Neural cell (in vitro differentiated cells): Measurements from ENCODE around the gene DAND5. TPM values are rescaled to one million over a fixed set of nuclear protein-coding genes. Genes with fewer than 3 reads are reported as not detected.

Experiments
- H2AFZ ChIP-seq: fragments of 200-600, 300-800 bp; sonication (generic), shearing (Covaris generic); 2 replicates; pipeline ENCODE4 v1.6.0; 2014; ENCODE audit warnings: low read depth, mild to moderate bottlenecking, antibody characterized with exemption, low read length, moderate library complexity
- H3F3A ChIP-seq: fragments of 200-600 bp; shearing (Covaris generic); 2 replicates; pipeline ENCODE4 v1.6.1; 2016; ENCODE audit warnings: mild to moderate bottlenecking, moderate library complexity, mixed read lengths, antibody characterized with exemption, low read length; ENCODE audit not compliant: insufficient read depth, poor library complexity, severe bottlenecking
- H3K27ac ChIP-seq: fragments of 200-600, 300-800 bp; sonication (generic), shearing (Covaris generic); 2 replicates; pipeline ENCODE4 v1.5.1; 2014; ENCODE audit warnings: mild to moderate bottlenecking, low read length, moderate library complexity
- H3K27me3 ChIP-seq: fragments of 300-800, 200-600 bp; sonication (generic), shearing (Covaris generic); 2 replicates; pipeline ENCODE4 v1.6.0; 2014; ENCODE audit warnings: mild to moderate bottlenecking, low read depth, low read length, moderate library complexity; ENCODE audit not compliant: insufficient read depth
- H3K36me3 ChIP-seq: fragments of 300-800, 200-600 bp; sonication (generic), shearing (Covaris generic); 2 replicates; pipeline ENCODE4 v1.5.1; 2014; ENCODE audit warnings: mild to moderate bottlenecking, antibody characterized with exemption, low read length, moderate library complexity; ENCODE audit not compliant: insufficient read depth
- H3K4me2 ChIP-seq: fragments of 300-800, 200-600 bp; sonication (generic), shearing (Covaris generic); 2 replicates; pipeline ENCODE4 v1.6.0; 2014; ENCODE audit warnings: mild to moderate bottlenecking, low read length
- H3K4me3 ChIP-seq: fragments of 300-800, 200-600 bp; sonication (generic), shearing (Covaris generic); 2 replicates; pipeline ENCODE4 v1.5.1; 2014; ENCODE audit warnings: mild to moderate bottlenecking, low read length, moderate library complexity
- H3K79me2 ChIP-seq: fragments of 200-600 bp; shearing (Covaris generic); replicated peaks from 2 replicates; pipeline ENCODE4 v1.6.0; 2014; ENCODE audit warnings: mild to moderate bottlenecking, low read length, moderate library complexity; ENCODE audit not compliant: insufficient read depth
- H3K9ac ChIP-seq: fragments of 300-800, 200-600 bp; sonication (generic), shearing (Covaris generic); 2 replicates; pipeline ENCODE4 v1.6.1; 2016; ENCODE audit warnings: mild to moderate bottlenecking, low read length, mixed read lengths
- H3K9me2 ChIP-seq: fragments of 200-600 bp; shearing (Covaris generic); 2 replicates; pipeline ENCODE4 v1.6.1; 2016; ENCODE audit warnings: mild to moderate bottlenecking, low read length, mixed read lengths; ENCODE audit not compliant: insufficient read depth
- H3K9me3 ChIP-seq: fragments of 200-600, 300-800 bp; sonication (generic), shearing (Covaris generic); 2 replicates; pipeline ENCODE4 v1.6.1; 2016; ENCODE audit warnings: mild to moderate bottlenecking, mixed run types, low read length, moderate library complexity, mixed read lengths
- H4K20me1 ChIP-seq: fragments of 200-600 bp; shearing (Covaris generic); 2 replicates; pipeline ENCODE4 v1.6.1; 2016; ENCODE audit warnings: mild to moderate bottlenecking, mixed run types; ENCODE audit not compliant: insufficient read depth
- EP300 ChIP-seq: fragments of 450-650 bp; conservative IDR thresholded peaks from 2 replicates; pipeline ENCODE4 v1.6.1; 2014; ENCODE audit warnings: antibody characterized with exemption, mild to moderate bottlenecking, moderate library complexity; ENCODE audit not compliant: poor library complexity, severe bottlenecking
- EZH2 ChIP-seq: fragments of 200-600, 300-800 bp; shearing (Covaris generic), sonication (generic); IDR thresholded peaks from 2 replicates; pipeline ENCODE4 v1.6.1; 2014; ENCODE audit warnings: antibody characterized with exemption, low read length, borderline replicate concordance, mild to moderate bottlenecking; ENCODE audit not compliant: insufficient read depth, poor library complexity, severe bottlenecking
- MXI1 ChIP-seq: fragments of 450-650 bp; conservative IDR thresholded peaks from 2 replicates; pipeline ENCODE4 v1.6.1; 2014; ENCODE audit warnings: antibody characterized with exemption, mild to moderate bottlenecking; ENCODE audit not compliant: poor library complexity, severe bottlenecking
- POLR2AphosphoS5 ChIP-seq: IDR thresholded peaks from 2 replicates; pipeline ENCODE4 v1.6.1; 2012
- RAD21 ChIP-seq: fragments of 450-650 bp; conservative IDR thresholded peaks from 2 replicates; pipeline ENCODE4 v1.6.1; 2014; ENCODE audit warnings: antibody characterized with exemption, mild to moderate bottlenecking, moderate library complexity
- REST ChIP-seq: IDR thresholded peaks from 2 replicates; pipeline ENCODE4 v1.6.1; 2012; ENCODE audit warnings: borderline replicate concordance
- SMC3 ChIP-seq: fragments of 450-650 bp; conservative IDR thresholded peaks from 2 replicates; pipeline ENCODE4 v1.6.1; 2014; ENCODE audit warnings: antibody characterized with exemption, mild to moderate bottlenecking, moderate library complexity; ENCODE audit not compliant: poor library complexity
- TAF1 ChIP-seq: IDR thresholded peaks from 2 replicates; pipeline ENCODE4 v1.6.1; 2012; ENCODE audit warnings: low read depth
- polyA plus RNA-seq: library from polyadenylated mRNA; depleted of rRNA; stranded (reverse); fragments of >200 nt; gene quantifications from 2 replicates; pipeline ENCODE4 v1.2.3, GENCODE V29; 2014
- TF ChIP-seq, protein P1 (sequence below): fragments of 450-650 bp; IDR thresholded peaks from 2 replicates; pipeline ENCODE4 v1.5.1; 2014; ENCODE audit warnings: antibody characterized with exemption, mild to moderate bottlenecking, moderate library complexity; ENCODE audit not compliant: poor library complexity, severe bottlenecking

The DAND5 gene
- polyA plus RNA-seq, 1 donor from 2014 or later = not detected

DNA sequence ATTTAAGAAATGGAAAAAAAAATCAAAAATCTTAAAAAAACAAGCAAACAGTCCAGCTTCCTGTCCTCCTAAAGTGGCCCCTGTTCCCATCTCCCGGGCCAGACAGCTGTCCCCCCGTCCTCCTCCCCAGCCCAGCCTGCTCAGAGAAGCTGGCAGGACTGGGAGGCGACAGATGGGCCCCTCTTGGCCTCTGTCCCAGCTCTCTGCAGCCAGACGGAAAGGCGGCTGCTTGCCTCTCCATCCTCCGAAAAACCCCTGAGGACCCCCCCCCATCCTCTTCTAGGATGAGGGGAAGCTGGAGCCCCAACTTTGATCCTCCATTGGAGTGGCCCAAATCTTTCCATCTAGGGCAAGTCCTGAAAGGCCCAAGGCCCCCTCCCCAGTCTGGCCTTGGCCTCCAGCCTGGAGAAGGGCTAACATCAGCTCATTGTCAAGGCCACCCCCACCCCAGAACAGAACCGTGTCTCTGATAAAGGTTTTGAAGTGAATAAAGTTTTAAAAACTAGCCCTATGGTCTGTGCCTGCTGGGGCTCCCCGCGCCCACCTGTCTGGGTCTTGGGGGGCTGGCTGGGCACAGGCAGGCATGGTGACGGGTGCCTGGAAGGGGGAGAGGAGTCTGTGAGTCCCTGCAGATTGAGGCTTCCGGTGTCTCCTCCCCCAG is 16.1 kb upstream of the DAND5 start:
- Histone ChIP-seq H2AFZ (no peak overlapping the region), H3K79me2 (no peaks in the 10 kb centered on the region), H3K4me2 (no peak overlapping the region), H3K9me2 (no peaks in the 10 kb centered on the region), H3K9me3 (no peaks in the 10 kb centered on the region), H3K27ac (no peak overlapping the region), H3F3A (no peaks in the 10 kb centered on the region), H3K9ac (no peak overlapping the region), H3K4me3 (no peak overlapping the region), H3K27me3 (no peaks in the 10 kb centered on the region), H3K36me3 (no peaks in the 10 kb centered on the region), H4K20me1 (no peaks in the 10 kb centered on the region)
- no peak for TF ChIP-seq EZH2
- no peak for TF ChIP-seq POLR2AphosphoS5
- TF ChIP-seq EP300 = no peak
- TF ChIP-seq REST = no peak
- no peak for TF ChIP-seq TAF1
- no peak for TF ChIP-seq SMC3
- TF ChIP-seq MXI1 = no peak
- TF ChIP-seq, protein P1, sequence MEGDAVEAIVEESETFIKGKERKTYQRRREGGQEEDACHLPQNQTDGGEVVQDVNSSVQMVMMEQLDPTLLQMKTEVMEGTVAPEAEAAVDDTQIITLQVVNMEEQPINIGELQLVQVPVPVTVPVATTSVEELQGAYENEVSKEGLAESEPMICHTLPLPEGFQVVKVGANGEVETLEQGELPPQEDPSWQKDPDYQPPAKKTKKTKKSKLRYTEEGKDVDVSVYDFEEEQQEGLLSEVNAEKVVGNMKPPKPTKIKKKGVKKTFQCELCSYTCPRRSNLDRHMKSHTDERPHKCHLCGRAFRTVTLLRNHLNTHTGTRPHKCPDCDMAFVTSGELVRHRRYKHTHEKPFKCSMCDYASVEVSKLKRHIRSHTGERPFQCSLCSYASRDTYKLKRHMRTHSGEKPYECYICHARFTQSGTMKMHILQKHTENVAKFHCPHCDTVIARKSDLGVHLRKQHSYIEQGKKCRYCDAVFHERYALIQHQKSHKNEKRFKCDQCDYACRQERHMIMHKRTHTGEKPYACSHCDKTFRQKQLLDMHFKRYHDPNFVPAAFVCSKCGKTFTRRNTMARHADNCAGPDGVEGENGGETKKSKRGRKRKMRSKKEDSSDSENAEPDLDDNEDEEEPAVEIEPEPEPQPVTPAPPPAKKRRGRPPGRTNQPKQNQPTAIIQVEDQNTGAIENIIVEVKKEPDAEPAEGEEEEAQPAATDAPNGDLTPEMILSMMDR = no peak
- TF ChIP-seq RAD21 = no peak

- no peaks in the 10 kb centered on the region for H3F3A ChIP-seq
- no peak for TF ChIP-seq SMC3
- TF ChIP-seq MXI1 = no peak
- no peak for TF ChIP-seq EZH2
- no peak for TF ChIP-seq REST
- no peak for TF ChIP-seq RAD21
- TF ChIP-seq, protein P1 = no peak
- no peak for TF ChIP-seq TAF1
- no peaks in the 10 kb centered on the region for H3K9me3 ChIP-seq
- H3K4me3 ChIP-seq = no peak overlapping the region
- H3K27me3 ChIP-seq = no peaks in the 10 kb centered on the region
- H3K36me3 ChIP-seq = no peaks in the 10 kb centered on the region
- no peaks in the 10 kb centered on the region for H3K9me2 ChIP-seq
- no peaks in the 10 kb centered on the region for H3K79me2 ChIP-seq
- H3K27ac ChIP-seq = no peak overlapping the region
- H4K20me1 ChIP-seq = no peaks in the 10 kb centered on the region
- no peak overlapping the region for H3K9ac ChIP-seq
- no peak overlapping the region for H2AFZ ChIP-seq
- H3K4me2 ChIP-seq = no peak overlapping the region
These were observed 15.4 kb upstream of the DAND5 start for GRCh38 chr19:12953799-12954611.
